ENCODE results near the gene CNEP1R1.

GRCh38 chr16:50025537-50025931, 509 bp downstream of the CNEP1R1 start:
- TF ChIP-seq CTCF (conservative IDR thresholded peaks at IDR 0.05) (no peak), EZH2 (IDR thresholded peaks at IDR 0.05; ENCODE audit: low read depth) (no peak)
